ES-I3 (cell line): Measurements from ENCODE around the gene MED9.
"Not testable (repeated sequence)": the region's sequence is repeated elsewhere in the genome, so short reads cannot be mapped to it uniquely, and the experiment has no call there.

Experiments used
- H3K36me3 ChIP-seq: 2 replicates; pipeline ENCODE4 v1.6.1; 2013; ENCODE audit warnings: mild to moderate bottlenecking, low read length, control low read depth, moderate library complexity; ENCODE audit not compliant: insufficient read depth
- H3K4me1 ChIP-seq: 2 replicates; pipeline ENCODE4 v1.6.1; 2013; ENCODE audit warnings: mild to moderate bottlenecking, control low read depth, low read length; ENCODE audit not compliant: insufficient read depth
- H3K9ac ChIP-seq: 2 replicates; pipeline ENCODE4 v1.6.1; 2013; ENCODE audit warnings: low read depth, mild to moderate bottlenecking, low read length, moderate library complexity
- H3K9me3 ChIP-seq: 2 replicates; pipeline ENCODE4 v1.6.1; 2013; ENCODE audit warnings: mild to moderate bottlenecking, low read length, moderate library complexity; ENCODE audit not compliant: control insufficient read depth, insufficient read depth

MED9 gene, protein sequence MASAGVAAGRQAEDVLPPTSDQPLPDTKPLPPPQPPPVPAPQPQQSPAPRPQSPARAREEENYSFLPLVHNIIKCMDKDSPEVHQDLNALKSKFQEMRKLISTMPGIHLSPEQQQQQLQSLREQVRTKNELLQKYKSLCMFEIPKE

DNA sequence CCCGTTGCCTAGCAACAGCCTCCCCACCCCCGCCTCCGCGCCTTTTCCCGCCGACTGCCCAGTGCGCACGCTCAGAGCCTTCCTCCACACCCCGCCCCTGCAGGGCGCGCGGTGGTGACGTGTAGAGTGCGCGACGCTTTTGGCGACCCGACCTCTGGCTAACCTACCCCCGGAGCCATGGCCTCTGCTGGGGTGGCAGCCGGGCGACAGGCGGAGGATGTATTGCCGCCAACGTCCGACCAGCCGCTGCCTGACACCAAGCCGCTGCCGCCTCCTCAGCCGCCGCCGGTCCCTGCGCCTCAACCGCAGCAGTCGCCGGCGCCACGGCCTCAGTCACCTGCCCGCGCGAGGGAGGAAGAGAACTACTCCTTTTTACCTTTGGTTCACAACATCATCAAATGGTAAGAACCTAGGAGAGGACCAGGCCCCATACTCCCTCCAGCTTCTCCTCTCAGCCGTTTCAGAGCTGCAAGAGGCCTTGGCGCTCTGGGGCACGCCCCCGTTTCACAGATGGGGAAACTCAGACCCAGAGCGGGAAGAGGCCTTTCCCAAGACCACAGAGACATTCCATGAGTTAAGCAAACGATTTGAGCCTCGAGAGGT lies at the start of gene MED9:
MED9 (plus strand) TSS at position 136 of the 603 bp plus-strand sequence; CDS start at position 178, 42 bp downstream.
- Histone ChIP-seq H3K36me3 (peaks cover 2% of the 10 kb centered on the region; the same call in 1 of the 2 replicates), H3K9me3 (no peaks in the 10 kb centered on the region), H3K4me1 (0 out of 2 replicates have a peak, but pooled peaks cover 9% of the 10 kb centered on the region), H3K9ac (peak within 1 kb of the TSS; percentile 96)

DNA sequence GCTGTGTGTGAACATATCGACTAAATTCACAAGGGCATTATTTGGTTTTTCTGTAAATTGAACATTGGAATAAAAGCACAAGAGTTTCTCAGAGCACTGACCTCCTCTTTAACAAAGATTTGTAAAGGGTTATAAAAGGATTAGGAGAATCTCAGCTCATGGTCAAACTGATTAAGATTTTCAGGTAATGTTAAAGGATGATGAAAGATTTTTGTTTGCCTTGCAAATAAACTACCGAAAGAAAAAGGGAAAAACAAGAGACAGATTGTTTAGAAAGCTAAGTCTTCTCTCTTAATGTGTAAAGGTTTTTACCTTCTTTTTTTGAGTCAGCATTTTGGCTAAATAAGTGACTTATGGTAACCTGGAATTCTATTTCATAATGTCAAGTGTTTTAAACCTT lies 47.6 kb upstream of the MED9 start:
- H3K9ac ChIP-seq: no peak overlapping the region
- no peaks in the 10 kb centered on the region for H3K36me3 ChIP-seq
- peaks cover 7% of the 10 kb centered on the region; the same call in 1 of the 2 replicates for H3K9me3 ChIP-seq
- H3K4me1 ChIP-seq: no peaks in the 10 kb centered on the region

DNA sequence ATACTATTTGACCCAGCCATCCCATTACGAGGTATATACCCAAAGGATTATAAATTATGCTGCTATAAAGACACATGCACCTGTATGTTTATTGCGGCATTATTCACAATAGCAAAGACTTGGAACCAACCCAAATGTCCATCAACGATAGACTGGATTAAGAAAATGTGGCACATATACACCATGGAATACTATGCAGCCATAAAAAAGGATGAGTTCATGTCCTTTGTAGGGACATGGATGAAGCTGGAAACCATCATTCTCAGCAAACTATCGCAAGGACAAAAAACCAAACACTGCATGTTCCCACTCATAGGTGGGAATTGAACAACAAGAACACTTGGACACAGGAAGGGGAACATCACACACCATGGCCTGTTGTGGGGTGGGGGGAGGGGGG lies 45.9 kb upstream of the MED9 start:
- H3K9ac ChIP-seq, H3K9me3 ChIP-seq, H3K36me3 ChIP-seq, H3K4me1 ChIP-seq: not testable (repeated sequence)

DNA sequence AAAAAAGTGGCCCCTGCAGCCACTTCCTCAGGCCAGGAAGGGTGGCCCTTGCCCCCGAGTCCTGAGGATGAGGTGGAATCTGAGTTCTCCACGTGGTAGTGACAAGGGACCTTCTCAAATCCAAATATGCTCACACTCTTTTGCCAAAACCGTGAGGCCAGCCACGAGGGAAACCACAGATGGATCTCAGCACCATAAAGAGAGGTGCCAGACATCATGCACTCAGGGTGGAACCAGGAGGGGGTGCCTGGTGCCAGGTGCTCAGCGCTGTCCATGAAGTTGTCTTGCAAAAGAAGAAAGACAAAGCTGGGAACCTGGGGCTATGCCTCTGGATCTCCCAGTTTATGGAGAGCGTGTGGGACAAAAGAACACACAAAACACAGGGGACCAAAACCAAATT lies 45.2 kb upstream of the MED9 start:
- Histone ChIP-seq H3K36me3 (no peaks in the 10 kb centered on the region), H3K9ac (no peak overlapping the region), H3K9me3 (no peaks in the 10 kb centered on the region), H3K4me1 (no peaks in the 10 kb centered on the region)

DNA sequence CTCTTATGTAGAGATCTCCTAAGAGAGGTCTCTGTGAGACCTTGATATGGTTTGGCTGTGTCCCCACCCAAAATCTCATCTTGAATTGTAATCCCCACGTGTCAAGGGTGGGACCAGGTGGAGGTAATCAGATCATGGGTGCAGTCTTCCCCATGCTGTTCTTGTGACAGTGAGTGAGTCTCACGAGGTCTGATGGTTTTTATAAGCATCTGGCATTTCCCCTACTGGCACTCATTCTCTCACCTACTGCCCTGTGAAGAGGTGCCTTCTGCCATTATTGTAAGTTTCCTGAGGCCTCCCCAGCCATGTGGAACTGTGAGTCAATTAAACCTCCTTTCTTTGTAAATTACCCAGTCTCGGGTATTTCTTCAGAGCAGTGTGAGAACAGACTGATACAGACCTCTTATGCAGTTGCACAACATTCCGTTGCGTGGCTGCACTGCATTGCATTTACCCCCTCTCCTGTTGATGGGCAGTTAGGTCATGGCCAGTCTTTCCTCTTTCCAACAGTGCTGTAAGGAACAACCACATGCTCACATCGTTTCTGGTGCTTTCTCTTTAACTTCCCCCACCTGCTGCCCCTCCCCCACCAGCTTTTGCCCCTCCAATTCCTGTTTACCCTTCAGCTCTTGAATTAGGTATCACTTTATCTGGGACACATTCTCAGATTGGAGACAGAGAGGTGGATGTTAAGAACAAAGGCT lies 43.6 kb upstream of the MED9 start:
- Histone ChIP-seq H3K9me3 (no peaks in the 10 kb centered on the region), H3K9ac (no peak overlapping the region), H3K4me1 (no peaks in the 10 kb centered on the region), H3K36me3 (no peaks in the 10 kb centered on the region)

DNA sequence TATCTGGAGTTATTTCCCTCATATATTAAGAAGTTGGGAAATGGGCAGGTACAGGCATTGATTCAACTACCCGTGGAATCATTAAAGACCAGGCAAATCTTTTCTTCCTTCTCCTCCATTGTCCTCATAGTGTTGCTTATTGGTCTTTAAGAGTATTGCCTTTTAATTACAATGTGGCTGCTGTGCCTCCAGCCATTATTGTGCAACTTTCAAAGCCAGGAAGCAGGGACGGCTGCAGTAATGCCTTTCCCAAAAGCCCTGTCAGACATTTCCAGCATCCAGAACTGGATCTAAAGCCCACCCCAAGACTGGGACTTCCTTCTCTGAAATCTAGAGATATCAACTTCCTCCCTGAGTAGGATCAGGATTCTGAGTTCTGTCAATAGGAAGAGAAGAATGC lies 42.3 kb upstream of the MED9 start:
- H3K9ac ChIP-seq: no peak overlapping the region
- H3K36me3 ChIP-seq: no peaks in the 10 kb centered on the region
- no peaks in the 10 kb centered on the region for H3K4me1 ChIP-seq
- no peaks in the 10 kb centered on the region for H3K9me3 ChIP-seq

DNA sequence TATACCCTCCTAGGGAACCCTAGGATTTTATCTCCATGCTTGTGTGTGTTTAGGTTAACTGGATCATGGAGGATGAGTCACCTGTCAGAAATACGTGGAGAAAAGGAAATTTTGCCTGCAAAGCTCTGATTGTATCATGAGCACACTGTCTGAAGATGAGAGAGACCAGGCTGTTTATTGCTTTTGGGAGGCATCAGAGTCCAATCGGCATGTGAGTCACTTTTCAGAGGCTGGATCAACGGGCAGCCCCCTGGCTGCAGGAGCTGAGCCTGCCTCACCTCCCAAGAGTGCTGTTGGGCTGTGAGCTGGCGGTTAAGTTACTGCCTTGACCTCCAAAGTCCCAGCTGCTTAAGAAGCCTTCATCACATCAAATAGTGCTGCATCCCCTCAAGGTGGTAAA lies 41.5 kb upstream of the MED9 start:
- Histone ChIP-seq H3K9ac (no peak overlapping the region), H3K9me3 (no peaks in the 10 kb centered on the region), H3K36me3 (no peaks in the 10 kb centered on the region), H3K4me1 (peaks cover 3% of the 10 kb centered on the region; the same call in 1 of the 2 replicates)

DNA sequence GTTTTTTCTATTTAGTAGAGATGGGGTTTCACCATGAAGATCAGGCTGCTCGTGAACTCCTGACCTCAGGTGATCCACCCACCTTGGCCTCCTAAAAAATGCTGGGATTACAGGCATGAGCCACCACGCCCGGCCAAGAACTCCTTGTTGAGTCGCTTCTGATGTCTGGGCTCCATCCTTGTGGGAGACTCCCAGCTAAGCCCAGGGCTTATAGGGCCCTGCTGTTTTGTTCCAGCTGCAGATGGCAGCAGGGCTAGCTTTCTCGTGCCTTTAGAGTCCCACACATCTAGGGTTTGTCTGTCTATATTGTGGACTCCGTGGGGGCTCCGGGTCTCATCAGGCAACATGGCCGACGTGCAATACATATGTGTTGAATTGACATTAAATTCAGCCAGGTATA lies 39.3 kb upstream of the MED9 start:
- H3K9me3 ChIP-seq: no peaks in the 10 kb centered on the region
- peaks cover 7% of the 10 kb centered on the region; the same call in 1 of the 2 replicates for H3K4me1 ChIP-seq
- H3K36me3 ChIP-seq: no peaks in the 10 kb centered on the region
- H3K9ac ChIP-seq: no peak overlapping the region

DNA sequence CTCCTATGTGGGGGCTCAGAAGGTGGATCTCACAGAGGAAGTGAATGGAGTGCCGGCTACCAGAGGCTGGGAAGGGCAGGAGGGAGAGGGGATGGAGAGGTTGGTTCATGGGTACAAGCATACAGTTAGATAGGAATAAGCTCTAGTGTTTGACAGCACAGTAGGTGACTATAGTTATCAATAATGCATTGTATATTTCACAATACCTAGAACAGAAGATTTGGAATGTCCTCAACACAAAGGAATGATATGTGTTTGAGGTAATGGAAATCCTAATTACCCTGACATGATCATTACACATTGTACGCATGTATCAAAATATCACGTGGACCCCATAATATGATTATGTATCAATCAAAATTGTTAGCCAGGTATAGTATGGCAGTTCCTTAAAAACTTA lies 38.9 kb upstream of the MED9 start:
- Histone ChIP-seq H3K9ac (no peak overlapping the region), H3K9me3 (no peaks in the 10 kb centered on the region), H3K4me1 (peaks cover 7% of the 10 kb centered on the region; the same call in 1 of the 2 replicates), H3K36me3 (no peaks in the 10 kb centered on the region)

DNA sequence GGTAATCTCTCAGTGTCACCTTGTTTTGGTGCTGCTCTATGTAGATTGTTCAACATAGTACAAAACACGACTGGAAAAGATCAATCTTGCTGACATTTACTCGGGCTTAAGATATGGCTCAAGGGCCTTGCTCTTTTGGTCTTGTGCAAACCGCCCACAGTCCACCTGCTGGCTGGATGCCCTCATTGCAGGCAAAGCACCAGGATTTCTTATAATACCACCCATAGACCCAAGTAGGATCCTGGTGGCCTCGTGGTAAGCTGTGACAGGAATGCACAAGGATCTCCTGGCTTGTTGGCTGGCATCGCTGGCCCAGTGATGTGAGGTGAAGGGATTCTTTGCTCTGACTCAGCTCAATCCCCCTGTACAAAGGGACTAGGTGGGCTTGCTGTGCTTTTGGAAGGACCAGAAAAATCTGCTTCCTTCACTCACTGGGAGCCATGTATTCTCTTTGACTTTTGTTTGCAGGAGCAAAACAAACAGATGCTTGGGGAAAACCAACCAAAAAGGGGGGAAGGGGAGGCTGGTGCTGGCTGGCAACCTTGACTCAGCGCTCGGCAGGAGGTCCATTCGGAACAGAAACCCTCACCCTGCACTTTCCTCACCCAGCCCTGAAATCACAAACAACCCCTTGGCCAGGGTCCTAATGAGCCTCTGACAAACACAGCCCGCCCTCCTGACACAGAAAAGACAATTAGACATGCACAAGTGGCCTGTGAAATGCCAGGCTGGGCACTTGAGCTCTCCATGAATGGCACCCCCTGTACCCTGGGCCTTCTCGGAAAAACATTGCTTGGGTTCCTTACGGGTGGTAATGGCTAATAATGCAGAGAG lies 36.6 kb upstream of the MED9 start:
- peaks cover 9% of the 10 kb centered on the region; the same call in 1 of the 2 replicates for H3K4me1 ChIP-seq
- no peak overlapping the region for H3K9ac ChIP-seq
- no peaks in the 10 kb centered on the region for H3K9me3 ChIP-seq
- H3K36me3 ChIP-seq: no peaks in the 10 kb centered on the region

DNA sequence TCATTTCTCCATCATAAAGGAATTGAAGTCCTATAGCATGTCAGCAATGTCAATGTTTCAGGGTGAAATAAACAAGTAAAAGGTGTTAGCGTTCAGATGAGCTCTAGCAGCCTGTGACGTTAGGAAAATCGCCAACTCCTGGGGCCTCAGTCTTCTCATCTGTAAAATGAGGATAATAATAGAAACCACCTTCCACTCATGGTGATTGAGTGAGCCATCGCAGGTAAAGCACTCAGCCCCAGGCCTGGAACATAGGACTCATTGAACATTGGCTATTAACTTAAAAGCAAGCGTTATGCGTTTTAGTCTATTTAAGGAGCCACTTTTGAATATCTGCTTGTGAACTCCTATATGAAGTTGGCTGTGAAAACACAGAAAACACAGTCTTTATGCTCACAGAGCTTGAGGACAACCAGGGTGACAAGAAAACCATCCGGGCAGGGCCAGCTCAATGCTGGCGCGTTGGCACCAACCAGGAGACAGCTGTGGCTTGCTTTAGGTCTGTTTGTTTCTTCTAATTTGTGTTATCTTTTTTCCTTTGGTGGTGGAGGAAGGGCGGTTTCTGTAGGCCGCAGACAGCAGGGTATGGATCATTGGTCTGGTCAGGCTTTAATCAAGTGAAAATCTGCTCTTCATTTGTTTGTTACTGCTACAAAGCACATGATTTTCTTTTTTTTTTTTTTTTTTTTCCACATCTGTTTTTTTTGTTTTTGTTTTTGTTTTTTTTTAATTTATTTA lies 35.7 kb upstream of the MED9 start:
- Histone ChIP-seq H3K4me1 (peaks cover 18% of the 10 kb centered on the region; the same call in 1 of the 2 replicates), H3K9ac (no peak overlapping the region), H3K9me3 (no peaks in the 10 kb centered on the region), H3K36me3 (no peaks in the 10 kb centered on the region)

DNA sequence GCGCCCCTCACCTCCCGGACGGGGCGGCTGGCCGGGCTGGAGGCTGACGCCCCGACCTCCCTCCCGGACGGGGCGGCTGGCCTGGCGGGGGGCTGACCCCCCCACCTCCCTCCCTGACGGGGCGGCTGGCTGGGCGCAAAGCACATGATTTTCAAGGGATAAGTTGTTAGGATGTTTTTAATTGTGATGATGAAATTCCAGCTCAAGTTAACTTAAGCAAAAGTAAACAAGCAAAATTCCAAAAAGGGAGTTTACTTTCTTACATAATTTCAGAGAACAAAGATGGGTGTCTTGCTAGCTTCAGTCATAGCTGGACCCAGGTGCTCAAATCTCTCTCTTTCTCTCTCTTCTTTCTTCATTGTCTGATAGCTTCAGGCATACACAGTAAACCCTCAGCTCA lies 33.6 kb upstream of the MED9 start:
- Histone ChIP-seq H3K9ac (no peak overlapping the region), H3K36me3 (no peaks in the 10 kb centered on the region), H3K9me3 (no peaks in the 10 kb centered on the region), H3K4me1 (peaks cover 21% of the 10 kb centered on the region; the same call in 1 of the 2 replicates)

DNA sequence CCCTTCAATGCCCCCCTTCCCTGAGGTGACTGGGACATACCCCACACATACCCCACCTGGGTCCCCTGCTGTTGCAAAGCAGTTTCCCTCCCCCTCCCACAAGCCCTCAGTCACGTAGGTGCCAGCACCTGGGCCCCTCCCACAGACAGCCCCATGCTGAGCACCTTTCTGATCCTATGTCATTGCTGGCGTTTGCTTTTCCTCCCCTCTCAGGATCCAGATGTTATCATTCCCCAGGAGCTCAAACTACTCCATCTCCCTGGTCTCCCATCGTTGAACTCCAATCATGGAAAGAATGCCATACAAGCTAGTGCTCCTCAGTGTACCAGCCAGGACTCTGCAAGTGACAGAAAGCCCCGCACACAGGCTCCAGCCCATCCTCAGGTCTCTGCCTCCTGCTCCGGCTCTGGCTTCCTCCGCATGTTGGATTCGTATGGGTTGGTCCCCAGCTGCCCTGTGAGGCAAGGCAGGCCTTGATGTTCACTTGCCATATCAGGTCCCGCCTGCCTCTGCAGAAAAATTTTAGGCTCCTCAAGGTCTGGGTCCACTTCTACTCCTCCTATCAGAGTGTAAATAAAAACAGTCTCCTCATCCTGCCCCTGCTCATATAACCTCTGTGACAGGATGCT lies 31.4 kb upstream of the MED9 start:
- Histone ChIP-seq H3K4me1 (peaks cover 17% of the 10 kb centered on the region; the same call in 1 of the 2 replicates), H3K36me3 (no peaks in the 10 kb centered on the region), H3K9ac (no peak overlapping the region), H3K9me3 (no peaks in the 10 kb centered on the region)
